H1 (cell line): ENCODE measurements around the gene PNMA8B. TPM values are rescaled to one million over a fixed set of nuclear protein-coding genes. Genes with fewer than 3 reads are reported as not detected.

Experiments
- CHD7 ChIP-seq: fragments of 300-600 bp; sonication (generic); IDR thresholded peaks from 2 replicates; pipeline ENCODE4 v1.7.1; 2012; ENCODE audit warnings: low read length, moderate library complexity, mild to moderate bottlenecking, inconsistent platforms; ENCODE audit not compliant: insufficient replicate concordance
- SUZ12 ChIP-seq: fragments of 200-600 bp; sonication (generic); IDR thresholded peaks from 2 replicates; pipeline ENCODE4 v1.6.1; 2012; ENCODE audit warnings: mild to moderate bottlenecking, inconsistent platforms, low read length, moderate library complexity, mixed read lengths
- polyA plus RNA-seq, 7 experiments: library from polyadenylated mRNA; depleted of rRNA in 3 of 7; stranded (reverse) in 5 of 7; unstranded in 2 of 7; fragments of >200 nt in 5 of 7; fragments of 200-250 nt in 2 of 7; gene quantifications; 1 replicate in 5 of 7; 2 replicates in 1 of 7; 4 replicates in 1 of 7; pipeline versions ENCODE4 v1.2.1 to v1.2.3, GENCODE V29; 2011 to 2013; ENCODE audit warnings: missing spikeins in 2 of 7, mixed read lengths in 2 of 7
- total RNA-seq: library from RNA; stranded (reverse); fragmentation: NEBNext Ultra II Directional; extraction: Animal tissue kit (Norgen Biotek cat#: 25700); gene quantifications from 2 replicates; pipeline ENCODE4 v1.2.1, GENCODE V29; 2021

The PNMA8B gene
- total and polyA plus RNA-seq, 2 of the 8 experiments (the other 6 are each of a cell fraction or from before 2014, with no cell fraction given) = 0.48 to 1.4 TPM

GRCh38 chr19:46494146-46494940 is 1.3 kb downstream of the PNMA8B start (continued):
- TF ChIP-seq CHD7 = no peak
- TF ChIP-seq SUZ12 = peak; percentile 49; the same call in 1 of the 2 replicates
